Heart left ventricle (tissue), 13 donors: ENCODE results near the gene MEGF11.

Experiments used
- POLR2A ChIP-seq, 2 donors: fragments of 450-650 bp; IDR thresholded peaks; one replicate each; pipeline ENCODE4 v1.6.1; 2017; ENCODE audit warnings: antibody characterized with exemption in 2 of 2, mild to moderate bottlenecking in 2 of 2, moderate library complexity in 2 of 2
- TF ChIP-seq, protein P1 (sequence below), 12 donors: fragments of 200-600 bp; sonication (generic) in 4 of 12; IDR thresholded peaks; one replicate each; pipeline versions ENCODE4 v1.5.0 to v1.8.0; 2018 to 2022; ENCODE audit warnings: antibody characterized with exemption in 12 of 12, mild to moderate bottlenecking in 5 of 12
- donor health status: ischemic (EF 13 %, LVEDD 7.1; RV severe dilation, severe dysfunction).
- donor health status: DM: no; HTN: yes; CAD: no.
- donor health status: DM: no; HTN: no; CAD: no.
- donor health status: ischemic (EF 25% LVEDD 6.9; RV normal size, moderate dysfunction).
- donor health status: ischemic (EF 25% LVEDD 5.7; RV mildly dilated, moderate dysfunction).
- donor health status: ischemic (EF 35%, LVEDD 5.7; RV mildly dilated, moderate dysfunction).
- donor health status: nonischemic (EF 11% LVEDD 7.7; RV severe dilation, severe dysfunction).
- donor health status: DM: yes; HTN: yes; CAD: no.
- donor health status: PGD.
- donor health status: ischemic (EF 29% LVEDD 5.4; RV normal size, mild dysfunction).
- donor health status: nonischemic (EF 23%, LVEDD 6.1; RV moderate dilation, normal function).

- TF ChIP-seq, protein P1, sequence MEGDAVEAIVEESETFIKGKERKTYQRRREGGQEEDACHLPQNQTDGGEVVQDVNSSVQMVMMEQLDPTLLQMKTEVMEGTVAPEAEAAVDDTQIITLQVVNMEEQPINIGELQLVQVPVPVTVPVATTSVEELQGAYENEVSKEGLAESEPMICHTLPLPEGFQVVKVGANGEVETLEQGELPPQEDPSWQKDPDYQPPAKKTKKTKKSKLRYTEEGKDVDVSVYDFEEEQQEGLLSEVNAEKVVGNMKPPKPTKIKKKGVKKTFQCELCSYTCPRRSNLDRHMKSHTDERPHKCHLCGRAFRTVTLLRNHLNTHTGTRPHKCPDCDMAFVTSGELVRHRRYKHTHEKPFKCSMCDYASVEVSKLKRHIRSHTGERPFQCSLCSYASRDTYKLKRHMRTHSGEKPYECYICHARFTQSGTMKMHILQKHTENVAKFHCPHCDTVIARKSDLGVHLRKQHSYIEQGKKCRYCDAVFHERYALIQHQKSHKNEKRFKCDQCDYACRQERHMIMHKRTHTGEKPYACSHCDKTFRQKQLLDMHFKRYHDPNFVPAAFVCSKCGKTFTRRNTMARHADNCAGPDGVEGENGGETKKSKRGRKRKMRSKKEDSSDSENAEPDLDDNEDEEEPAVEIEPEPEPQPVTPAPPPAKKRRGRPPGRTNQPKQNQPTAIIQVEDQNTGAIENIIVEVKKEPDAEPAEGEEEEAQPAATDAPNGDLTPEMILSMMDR (IDR thresholded peaks at IDR 0.05), result no peak
- no peak for TF ChIP-seq POLR2A (IDR thresholded peaks at IDR 0.05)
Measured at GRCh38 chr15:66072616-66073361, 180.8 kb downstream of the MEGF11 start.
